MCF 10A (cell line): Measurements from ENCODE around the gene LIMD2. TPM values are rescaled to one million over a fixed set of nuclear protein-coding genes. Genes with fewer than 3 reads are reported as not detected.

Experiments used
- BruUV-seq: library from RNA; stranded (reverse); fragments of 400-500 nt; replicated peaks from 2 replicates; lab custom pipeline; 2021; lab: Mats Ljungman, UMichigan
- CTCF ChIA-PET: fragments of 300-600 bp; sonication (Branson Sonifier 250); formaldehyde crosslinking; extraction: SDS; loops from one replicate; lab custom pipeline; 2021; ENCODE audit warnings: antibody characterized with exemption, inconsistent platforms; lab: Yijun Ruan, JAX
- POLR2A ChIA-PET: fragments of 300-600, 350-650 bp; sonication (Branson Sonifier 250); formaldehyde crosslinking; extraction: SDS; loops from one replicate; lab custom pipeline; 2020; ENCODE audit warnings: antibody characterized with exemption, inconsistent platforms; lab: Yijun Ruan, JAX
- DNase-seq: peaks from one replicate; pipeline ENCODE4 v3.0.0-alpha.2; 2018; ENCODE audit not compliant: unreplicated experiment
- H3K27ac Mint-ChIP-seq: one replicate; pipeline ENCODE4 v1.8.0; 2022; ENCODE audit warnings: mild to moderate bottlenecking, low read depth, mixed read lengths; ENCODE audit not compliant: unreplicated experiment
- H3K27me3 Mint-ChIP-seq: one replicate; pipeline ENCODE4 v1.8.0; 2022; ENCODE audit warnings: mixed read lengths; ENCODE audit not compliant: insufficient read depth, unreplicated experiment
- H3K36me3 Mint-ChIP-seq: one replicate; pipeline ENCODE4 v1.8.0; 2022; ENCODE audit warnings: mild to moderate bottlenecking, moderate library complexity, mixed read lengths; ENCODE audit not compliant: insufficient read depth, unreplicated experiment
- H3K4me1 Mint-ChIP-seq: one replicate; pipeline ENCODE4 v1.8.0; 2022; ENCODE audit warnings: mixed read lengths; ENCODE audit not compliant: insufficient read depth, unreplicated experiment
- H3K4me3 Mint-ChIP-seq: one replicate; pipeline ENCODE4 v1.8.0; 2022; ENCODE audit warnings: mild to moderate bottlenecking, moderate library complexity, mixed read lengths; ENCODE audit not compliant: unreplicated experiment
- H3K9me3 Mint-ChIP-seq: one replicate; pipeline ENCODE4 v1.8.0; 2022; ENCODE audit warnings: mixed read lengths; ENCODE audit not compliant: unreplicated experiment
- intact Hi-C: fragments of 100-400 bp; cut with micrococcal nuclease; formaldehyde crosslinking; loops from 2 replicates; pipeline ENCODE4 v1.14.1; 2022
- total RNA-seq: library from RNA; stranded (reverse); gene quantifications from 2 replicates; pipeline ENCODE4 v1.2.3, GENCODE V29; 2022
- TF ChIP-seq, protein P1 (sequence below): fragments of 200-600 bp; IDR thresholded peaks from one replicate; pipeline ENCODE4 v1.8.0; 2022; ENCODE audit warnings: antibody characterized with exemption, mild to moderate bottlenecking; ENCODE audit not compliant: unreplicated experiment

The LIMD2 gene
- total RNA-seq, 1 experiment from 2014 or later: 0.56 TPM

- intact Hi-C loops: no loop called here
- Mint-ChIP-seq H3K4me1 (peaks cover 16% of the 10 kb centered on the region), H3K4me3 (no peak overlapping the region), H3K9me3 (no peaks in the 10 kb centered on the region), H3K27me3 (no peaks in the 10 kb centered on the region), H3K36me3 (peaks cover 33% of the 10 kb centered on the region), H3K27ac (no peak overlapping the region)
- ChIA-PET POLR2A (no interaction called here), CTCF (no interaction called here)
- no peak for DNase-seq
- TF ChIP-seq, protein P1, sequence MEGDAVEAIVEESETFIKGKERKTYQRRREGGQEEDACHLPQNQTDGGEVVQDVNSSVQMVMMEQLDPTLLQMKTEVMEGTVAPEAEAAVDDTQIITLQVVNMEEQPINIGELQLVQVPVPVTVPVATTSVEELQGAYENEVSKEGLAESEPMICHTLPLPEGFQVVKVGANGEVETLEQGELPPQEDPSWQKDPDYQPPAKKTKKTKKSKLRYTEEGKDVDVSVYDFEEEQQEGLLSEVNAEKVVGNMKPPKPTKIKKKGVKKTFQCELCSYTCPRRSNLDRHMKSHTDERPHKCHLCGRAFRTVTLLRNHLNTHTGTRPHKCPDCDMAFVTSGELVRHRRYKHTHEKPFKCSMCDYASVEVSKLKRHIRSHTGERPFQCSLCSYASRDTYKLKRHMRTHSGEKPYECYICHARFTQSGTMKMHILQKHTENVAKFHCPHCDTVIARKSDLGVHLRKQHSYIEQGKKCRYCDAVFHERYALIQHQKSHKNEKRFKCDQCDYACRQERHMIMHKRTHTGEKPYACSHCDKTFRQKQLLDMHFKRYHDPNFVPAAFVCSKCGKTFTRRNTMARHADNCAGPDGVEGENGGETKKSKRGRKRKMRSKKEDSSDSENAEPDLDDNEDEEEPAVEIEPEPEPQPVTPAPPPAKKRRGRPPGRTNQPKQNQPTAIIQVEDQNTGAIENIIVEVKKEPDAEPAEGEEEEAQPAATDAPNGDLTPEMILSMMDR: no peak
- BruUV-seq: no TSS peak
Observed at GRCh38 chr17:63649813-63650212, 50.1 kb downstream of the LIMD2 start.

DNA sequence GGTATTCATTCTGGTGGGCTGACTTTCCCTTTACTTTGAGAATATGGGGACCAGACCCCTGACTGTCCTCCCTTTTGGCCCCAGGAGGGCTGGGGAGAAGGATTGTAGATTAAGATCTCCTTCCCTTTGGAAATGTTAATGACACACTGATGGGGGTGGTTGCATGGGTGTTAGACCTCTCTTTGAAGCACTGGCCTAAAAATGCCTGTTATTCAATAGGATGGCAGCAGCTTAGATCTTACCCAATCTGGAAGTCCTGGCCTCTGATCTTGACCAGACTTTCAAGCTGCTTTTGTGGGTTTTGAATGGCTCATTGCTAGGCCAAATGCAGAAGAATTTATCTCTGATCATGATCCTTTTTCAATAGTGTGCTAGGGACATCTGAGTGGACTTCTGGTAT, 52.0 kb downstream of the LIMD2 start:
- BruUV-seq: no TSS peak
- TF ChIP-seq, protein P1: no peak
- Mint-ChIP-seq H3K4me3 (no peak overlapping the region), H3K27me3 (no peaks in the 10 kb centered on the region), H3K36me3 (peaks cover 27% of the 10 kb centered on the region), H3K4me1 (peaks cover 16% of the 10 kb centered on the region), H3K9me3 (no peaks in the 10 kb centered on the region), H3K27ac (no peak overlapping the region)
- intact Hi-C loops: no loop called here
- ChIA-PET POLR2A (no interaction called here), CTCF (interaction anchor here (0.7 kb wide), 1 partner anchor 66 kb away, joined by 3 read pairs; no protein-coding TSS in a partner anchor)
- no peak for DNase-seq

- H3K27me3 Mint-ChIP-seq: no peaks in the 10 kb centered on the region
- no TSS peak for BruUV-seq
- H3K4me1 Mint-ChIP-seq: peaks cover 16% of the 10 kb centered on the region
- no peaks in the 10 kb centered on the region for H3K9me3 Mint-ChIP-seq
- intact Hi-C loops: no loop called here
- H3K36me3 Mint-ChIP-seq: peaks cover 22% of the 10 kb centered on the region
- ChIA-PET POLR2A (interaction anchor here (0.6 to 0.7 kb wide), 2 partner anchors 12 to 84 kb away, joined by 3 to 4 read pairs; no protein-coding TSS in a partner anchor), CTCF (no interaction called here)
- no peak overlapping the region for H3K4me3 Mint-ChIP-seq
- TF ChIP-seq, protein P1: no peak
- H3K27ac Mint-ChIP-seq: no peak overlapping the region
- no peak for DNase-seq
Observed at GRCh38 chr17:63647065-63647725, 52.7 kb downstream of the LIMD2 start.

DNA sequence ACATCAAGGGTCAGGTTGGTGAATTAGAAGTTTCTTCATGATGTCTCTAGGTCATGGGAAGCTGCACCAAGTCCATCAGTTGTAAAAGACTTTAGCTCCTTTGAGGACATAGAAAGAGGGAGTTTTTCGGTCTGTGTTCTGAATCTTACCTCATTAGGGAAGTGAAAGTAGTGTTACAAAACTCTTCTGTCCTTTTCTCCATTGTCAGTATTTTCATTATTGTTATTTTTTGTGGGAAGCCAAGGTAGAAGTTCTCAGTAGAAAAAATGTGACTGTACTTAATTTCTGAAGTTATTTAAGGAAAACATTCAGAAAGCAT, 53.5 kb downstream of the LIMD2 start:
- intact Hi-C loops: no loop called here
- Mint-ChIP-seq H3K4me3 (no peak overlapping the region), H3K27me3 (no peaks in the 10 kb centered on the region), H3K4me1 (peaks cover 16% of the 10 kb centered on the region), H3K27ac (no peak overlapping the region), H3K9me3 (no peaks in the 10 kb centered on the region), H3K36me3 (peaks cover 22% of the 10 kb centered on the region)
- ChIA-PET CTCF (interaction anchor here (0.6 kb wide), 1 partner anchor 121 kb away, joined by 4 read pairs; no protein-coding TSS in a partner anchor), POLR2A (interaction anchor here (0.9 kb wide), 1 partner anchor 24 kb away, joined by 3 read pairs; the partner anchor contains the start of gene MAP3K3)
- no TSS peak for BruUV-seq
- DNase-seq: no peak
- TF ChIP-seq, protein P1: no peak

Other genes starting within 250 kb of the LIMD2 start
- 0.30 and 0.39 TPM in 2 replicates for gene ACE, start 223.1 kb downstream of the LIMD2 start, total RNA-seq
- not detected in 2 replicates for gene KCNH6, start 176.8 kb downstream of the LIMD2 start, total RNA-seq
- gene DCAF7, start 149.6 kb downstream of the LIMD2 start, total RNA-seq: 81.6 and 91.4 TPM in 2 replicates
- gene TACO1, start 99.2 kb downstream of the LIMD2 start, total RNA-seq: 36.5 and 38.7 TPM in 2 replicates
- 12.8 and 13.8 TPM in 2 replicates for gene MAP3K3, start 77.7 kb downstream of the LIMD2 start, total RNA-seq
- 36.5 and 36.6 TPM in 2 replicates for gene STRADA, start 41.7 kb upstream of the LIMD2 start, total RNA-seq
- 86.4 and 114 TPM in 2 replicates for gene CCDC47, start 73.5 kb upstream of the LIMD2 start, total RNA-seq
- gene DDX42, start 74.0 kb upstream of the LIMD2 start, total RNA-seq: 137 and 144 TPM in 2 replicates
- 148 and 151 TPM in 2 replicates for gene PSMC5, start 127.3 kb upstream of the LIMD2 start, total RNA-seq
- gene FTSJ3, start 127.5 kb upstream of the LIMD2 start, total RNA-seq: 36.7 and 49.5 TPM in 2 replicates
- 43.7 and 54.6 TPM in 2 replicates for gene SMARCD2, start 142.6 kb upstream of the LIMD2 start, total RNA-seq
- gene CSH2, start 173.6 kb upstream of the LIMD2 start, total RNA-seq: not detected in 2 replicates
- not detected in 2 replicates for gene GH2, start 181.8 kb upstream of the LIMD2 start, total RNA-seq
- gene CSH1, start 196.4 kb upstream of the LIMD2 start, total RNA-seq: not detected in 2 replicates
- not detected in 2 replicates for gene CSHL1, start 211.1 kb upstream of the LIMD2 start, total RNA-seq
- not detected in 2 replicates for gene GH1, start 218.7 kb upstream of the LIMD2 start, total RNA-seq
- gene CD79B, start 232.2 kb upstream of the LIMD2 start, total RNA-seq: not detected in 2 replicates